ENCODE results near the gene SEMA4B.

DNA sequence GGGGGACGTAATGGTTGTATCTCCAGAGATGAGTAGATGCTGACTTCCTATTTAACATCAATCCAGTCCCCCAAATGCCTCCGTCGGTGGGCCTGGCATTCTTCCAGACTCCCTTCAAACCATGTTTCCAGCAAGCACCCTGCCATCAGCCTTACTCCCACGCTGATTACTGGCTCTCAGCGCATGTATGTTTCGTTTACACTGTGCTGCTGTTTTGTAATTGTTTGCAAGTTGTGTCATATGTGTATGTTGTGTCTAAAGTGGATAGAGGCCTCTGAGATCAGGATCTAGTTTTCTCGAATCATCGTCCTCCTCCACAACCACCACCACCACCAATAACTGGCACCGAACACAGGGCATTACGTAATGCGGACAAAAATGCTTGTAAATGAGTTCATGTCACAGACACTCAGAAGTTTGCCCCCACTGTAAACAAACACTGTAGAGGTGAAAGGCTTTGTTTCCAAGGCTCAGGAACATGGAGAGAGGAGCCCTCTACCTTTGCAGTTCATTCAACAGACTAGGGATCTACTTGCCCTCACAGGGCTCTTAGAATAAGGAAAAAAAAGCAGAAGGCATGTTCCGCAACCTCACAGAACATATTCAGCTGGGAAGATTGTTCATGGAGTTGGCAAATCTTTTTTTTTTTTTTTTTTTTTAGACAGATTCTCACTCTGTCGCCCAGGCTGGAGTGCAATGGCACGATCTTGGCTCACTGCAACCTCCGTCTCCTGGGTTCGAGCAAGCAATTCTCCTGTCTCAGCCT, 46.1 kb upstream of the SEMA4B start:
- TF ChIP-seq POLR2A (IDR thresholded peaks at IDR 0.05) (no peak), CTCF (IDR thresholded peaks at IDR 0.05) (no peak), POLR2AphosphoS5 (IDR thresholded peaks at IDR 0.05) (no peak), EP300 (IDR thresholded peaks at IDR 0.05) (no peak)
